ENCODE data around the gene ASPHD2.
"Not testable (repeated sequence)": the region's sequence is repeated elsewhere in the genome, so short reads cannot be mapped to it uniquely, and the experiment has no call there.

ASPHD2 gene

GRCh38 chr22:26430600-26430999 lies 1.5 kb downstream of the ASPHD2 start:
- Mint-ChIP-seq H3K9me3 (no peaks in the 10 kb centered on the region), H3K36me3 (ENCODE audit: insufficient read depth) (peaks cover 18% of the 10 kb centered on the region), H3K27ac (peak overlapping the region; percentile 80 to 82), H3K27me3 (peaks cover 5 to 6% of the 10 kb centered on the region in 2 donors), H3K4me3 (peak overlapping the region; percentile 85 to 86), H3K4me1 (ENCODE audit: low read depth in 2 of 2) (peaks cover 26 to 38% of the 10 kb centered on the region in 2 donors)
- DNase-seq (no peak), ATAC-seq (replicated peaks) (no peak)

- Mint-ChIP-seq H3K27ac (peak overlapping the region in 1 of 2 donors; percentile 82), H3K27me3 (no peaks in the 10 kb centered on the region), H3K4me1 (ENCODE audit: low read depth in 2 of 2) (peaks cover 30 to 44% of the 10 kb centered on the region in 2 donors), H3K9me3 (no peaks in the 10 kb centered on the region), H3K4me3 (peak overlapping the region in 1 of 2 donors; percentile 86), H3K36me3 (ENCODE audit: insufficient read depth) (peaks cover 18% of the 10 kb centered on the region)
- no peak for DNase-seq
- ATAC-seq (replicated peaks), result no peak
These were observed 2.4 kb downstream of the ASPHD2 start for GRCh38 chr22:26431261-26431995.

GRCh38 chr22:26432619-26433311 lies 3.7 kb downstream of the ASPHD2 start:
- DNase-seq, result no peak
- Mint-ChIP-seq H3K4me3 (no peak overlapping the region), H3K27me3 (no peaks in the 10 kb centered on the region), H3K27ac (no peak overlapping the region), H3K36me3 (ENCODE audit: insufficient read depth) (peaks cover 16% of the 10 kb centered on the region), H3K9me3 (no peaks in the 10 kb centered on the region), H3K4me1 (ENCODE audit: low read depth in 2 of 2) (peaks cover 33 to 46% of the 10 kb centered on the region in 2 donors)
- ATAC-seq (replicated peaks), result no peak

- no peak for DNase-seq
- H3K27me3 Mint-ChIP-seq, result no peaks in the 10 kb centered on the region
- H3K4me3 Mint-ChIP-seq, result no peak overlapping the region
These were observed 4.7 kb downstream of the ASPHD2 start for GRCh38 chr22:26433805-26434204.

GRCh38 chr22:26435327-26436093 lies 6.5 kb downstream of the ASPHD2 start:
- DNase-seq (no peak), ATAC-seq (replicated peaks) (no peak)
- Mint-ChIP-seq H3K9me3 (no peaks in the 10 kb centered on the region), H3K36me3 (ENCODE audit: insufficient read depth) (peaks cover 6% of the 10 kb centered on the region), H3K4me1 (ENCODE audit: low read depth in 2 of 2) (peaks cover 17 to 27% of the 10 kb centered on the region in 2 donors), H3K27me3 (no peaks in the 10 kb centered on the region), H3K27ac (peak overlapping the region; percentile 16 to 49), H3K4me3 (no peak overlapping the region)

More at GRCh38 chr22:26433805-26434204, 4.7 kb downstream of the ASPHD2 start:
- Mint-ChIP-seq H3K4me1 (ENCODE audit: low read depth in 2 of 2) (peaks cover 23 to 36% of the 10 kb centered on the region in 2 donors), H3K36me3 (ENCODE audit: insufficient read depth) (peaks cover 7% of the 10 kb centered on the region), H3K9me3 (no peaks in the 10 kb centered on the region), H3K27ac (no peak overlapping the region)
- ATAC-seq (replicated peaks), result no peak

- no peaks in the 10 kb centered on the region for H3K9me3 Mint-ChIP-seq
- H3K36me3 Mint-ChIP-seq (ENCODE audit: insufficient read depth), result peaks cover 6% of the 10 kb centered on the region
- DNase-seq (no peak), ATAC-seq (replicated peaks) (no peak)
- H3K27ac Mint-ChIP-seq, result no peak overlapping the region
- H3K27me3 Mint-ChIP-seq, result no peaks in the 10 kb centered on the region
- H3K4me1 Mint-ChIP-seq (ENCODE audit: low read depth in 2 of 2), result peaks cover 16 to 24% of the 10 kb centered on the region in 2 donors
- H3K4me3 Mint-ChIP-seq, result no peak overlapping the region
These were observed 7.9 kb downstream of the ASPHD2 start for GRCh38 chr22:26436903-26437515.

GRCh38 chr22:26437694-26438392 lies 8.8 kb downstream of the ASPHD2 start:
- ATAC-seq (replicated peaks) (no peak), DNase-seq (no peak)
- Mint-ChIP-seq H3K9me3 (no peaks in the 10 kb centered on the region), H3K27ac (peak overlapping the region in 1 of 2 donors; percentile 3), H3K36me3 (ENCODE audit: insufficient read depth) (peaks cover 6% of the 10 kb centered on the region), H3K4me3 (no peak overlapping the region), H3K4me1 (ENCODE audit: low read depth in 2 of 2) (peaks cover 16 to 19% of the 10 kb centered on the region in 2 donors), H3K27me3 (no peaks in the 10 kb centered on the region)

GRCh38 chr22:26438776-26439175 lies 9.7 kb downstream of the ASPHD2 start:
- DNase-seq; H3K27ac Mint-ChIP-seq; H3K27me3 Mint-ChIP-seq; ATAC-seq (replicated peaks); H3K4me3 Mint-ChIP-seq; H3K9me3 Mint-ChIP-seq; H3K36me3 Mint-ChIP-seq (ENCODE audit: insufficient read depth): not testable (repeated sequence)
- H3K4me1 Mint-ChIP-seq (ENCODE audit: low read depth in 2 of 2), result peaks cover 16 to 18% of the 10 kb centered on the region in 2 donors

- DNase-seq, result no peak
- Mint-ChIP-seq H3K27ac (no peak overlapping the region), H3K9me3 (no peaks in the 10 kb centered on the region), H3K36me3 (ENCODE audit: insufficient read depth) (peaks cover 4% of the 10 kb centered on the region), H3K4me1 (ENCODE audit: low read depth in 2 of 2) (peaks cover 16 to 18% of the 10 kb centered on the region in 2 donors), H3K27me3 (no peaks in the 10 kb centered on the region), H3K4me3 (no peak overlapping the region)
- no peak for ATAC-seq (replicated peaks)
These were observed 10.5 kb downstream of the ASPHD2 start for GRCh38 chr22:26439559-26439958.

- Mint-ChIP-seq H3K27me3 (no peaks in the 10 kb centered on the region), H3K4me1 (ENCODE audit: low read depth in 2 of 2) (peaks cover 0 to 3% of the 10 kb centered on the region in 2 donors), H3K9me3 (no peaks in the 10 kb centered on the region), H3K36me3 (ENCODE audit: insufficient read depth) (peaks cover 4% of the 10 kb centered on the region), H3K27ac (peak overlapping the region in 1 of 2 donors; percentile 42), H3K4me3 (no peak overlapping the region)
- DNase-seq (no peak), ATAC-seq (replicated peaks) (no peak)
These were observed 13.2 kb downstream of the ASPHD2 start for GRCh38 chr22:26442086-26442756.

- ATAC-seq (replicated peaks) (no peak), DNase-seq (no peak)
- Mint-ChIP-seq H3K27ac (no peak overlapping the region), H3K4me1 (ENCODE audit: low read depth in 2 of 2) (peaks cover 0 to 1% of the 10 kb centered on the region in 2 donors), H3K27me3 (no peaks in the 10 kb centered on the region), H3K4me3 (no peak overlapping the region), H3K36me3 (ENCODE audit: insufficient read depth) (peaks cover 10% of the 10 kb centered on the region), H3K9me3 (no peaks in the 10 kb centered on the region)
These were observed 15.0 kb downstream of the ASPHD2 start for GRCh38 chr22:26443901-26444690.

- Mint-ChIP-seq H3K36me3 (ENCODE audit: insufficient read depth) (peaks cover 12% of the 10 kb centered on the region), H3K4me1 (ENCODE audit: low read depth in 2 of 2) (peaks cover 0 to 1% of the 10 kb centered on the region in 2 donors), H3K27me3 (no peaks in the 10 kb centered on the region), H3K4me3 (no peak overlapping the region), H3K27ac (no peak overlapping the region), H3K9me3 (no peaks in the 10 kb centered on the region)
- no peak for ATAC-seq (replicated peaks)
- DNase-seq, result no peak
These were observed 15.7 kb downstream of the ASPHD2 start for GRCh38 chr22:26444777-26445176.
